Fibroblast of pulmonary artery (primary cell): ENCODE data around the gene ZNF385C.

ENCODE experiments used
- DNase-seq: peaks from one replicate; pipeline ENCODE4 v3.0.0-alpha.2; 2010; ENCODE audit warnings: low read depth
- H3K4me3 ChIP-seq: replicated peaks from 2 replicates; pipeline ENCODE4 v1.5.1; 2011; ENCODE audit warnings: low read depth, mild to moderate bottlenecking, control low read depth, low read length, moderate library complexity
- TF ChIP-seq, protein P1 (sequence below): IDR thresholded peaks from 2 replicates; pipeline ENCODE4 v1.5.1; 2011; ENCODE audit warnings: mild to moderate bottlenecking, control low read depth, low read length, inconsistent platforms; ENCODE audit errors: missing control alignments

ZNF385C gene

DNA sequence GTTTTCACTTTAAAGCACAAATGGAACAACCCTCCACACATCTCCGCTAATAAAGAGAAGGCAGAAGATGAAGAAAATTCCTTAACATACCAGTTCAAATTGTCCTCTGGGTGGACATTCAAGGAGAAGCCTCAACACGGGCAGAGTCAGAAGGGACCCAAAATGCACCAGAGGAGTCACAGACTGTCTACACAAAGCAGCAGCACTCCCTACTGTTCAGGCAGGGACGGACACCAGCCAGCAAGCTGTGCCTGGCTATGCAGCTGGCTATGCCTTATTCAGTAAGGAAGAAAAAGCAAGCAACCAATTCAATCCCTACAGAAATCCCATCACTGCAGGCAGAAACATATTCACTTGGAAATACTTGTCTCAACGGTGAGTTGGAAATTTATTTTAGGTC is 89.1 kb downstream of the ZNF385C start:
- TF ChIP-seq, protein P1, sequence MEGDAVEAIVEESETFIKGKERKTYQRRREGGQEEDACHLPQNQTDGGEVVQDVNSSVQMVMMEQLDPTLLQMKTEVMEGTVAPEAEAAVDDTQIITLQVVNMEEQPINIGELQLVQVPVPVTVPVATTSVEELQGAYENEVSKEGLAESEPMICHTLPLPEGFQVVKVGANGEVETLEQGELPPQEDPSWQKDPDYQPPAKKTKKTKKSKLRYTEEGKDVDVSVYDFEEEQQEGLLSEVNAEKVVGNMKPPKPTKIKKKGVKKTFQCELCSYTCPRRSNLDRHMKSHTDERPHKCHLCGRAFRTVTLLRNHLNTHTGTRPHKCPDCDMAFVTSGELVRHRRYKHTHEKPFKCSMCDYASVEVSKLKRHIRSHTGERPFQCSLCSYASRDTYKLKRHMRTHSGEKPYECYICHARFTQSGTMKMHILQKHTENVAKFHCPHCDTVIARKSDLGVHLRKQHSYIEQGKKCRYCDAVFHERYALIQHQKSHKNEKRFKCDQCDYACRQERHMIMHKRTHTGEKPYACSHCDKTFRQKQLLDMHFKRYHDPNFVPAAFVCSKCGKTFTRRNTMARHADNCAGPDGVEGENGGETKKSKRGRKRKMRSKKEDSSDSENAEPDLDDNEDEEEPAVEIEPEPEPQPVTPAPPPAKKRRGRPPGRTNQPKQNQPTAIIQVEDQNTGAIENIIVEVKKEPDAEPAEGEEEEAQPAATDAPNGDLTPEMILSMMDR: peak; percentile 18
- no peak for DNase-seq
- H3K4me3 ChIP-seq: no peak overlapping the region

DNA sequence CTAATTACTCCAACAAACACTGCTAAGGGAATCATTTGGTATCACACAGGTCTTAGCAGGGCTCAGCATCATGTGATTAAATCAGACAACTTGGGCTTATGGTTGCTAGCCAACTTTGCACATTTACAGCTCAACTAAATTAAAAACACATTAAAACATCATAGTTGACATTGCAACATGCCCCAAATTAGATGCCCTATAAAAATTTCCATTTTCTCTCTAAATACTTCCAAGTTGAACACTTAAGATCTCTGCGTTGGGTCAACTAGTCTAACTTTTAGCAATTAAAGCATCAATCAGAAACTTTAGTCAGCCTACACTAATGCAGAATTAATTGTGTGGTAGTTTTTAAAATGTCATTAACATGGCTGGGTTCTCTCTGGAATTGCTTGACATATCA is 93.1 kb downstream of the ZNF385C start:
- no peak for DNase-seq
- H3K4me3 ChIP-seq: no peak overlapping the region
- TF ChIP-seq, protein P1: no peak

DNA sequence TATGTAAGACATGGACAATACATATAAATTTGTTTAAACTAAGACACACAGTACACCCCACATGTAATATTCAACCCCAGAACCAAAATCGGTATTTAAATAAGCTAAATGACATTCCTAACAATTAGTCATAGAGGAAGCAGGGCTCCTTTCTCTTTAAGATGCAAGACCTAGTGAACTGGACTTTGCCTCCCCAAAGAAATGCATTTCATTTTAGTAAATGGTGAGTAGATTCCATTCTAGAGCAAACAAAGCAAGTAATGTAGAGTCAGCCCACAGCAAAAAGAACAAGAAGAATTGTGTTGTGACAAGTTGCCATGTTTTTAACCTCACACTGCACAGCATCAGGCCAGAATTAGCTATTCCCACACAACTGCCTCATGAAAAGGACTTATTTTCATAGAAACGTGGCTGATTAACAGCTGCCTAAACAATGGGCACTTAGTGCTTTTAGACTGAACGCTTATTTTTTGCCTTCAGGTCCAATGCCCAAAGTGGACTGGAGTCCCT is 95.4 kb downstream of the ZNF385C start:
- H3K4me3 ChIP-seq: no peak overlapping the region
- no peak for DNase-seq
- TF ChIP-seq, protein P1: no peak

DNA sequence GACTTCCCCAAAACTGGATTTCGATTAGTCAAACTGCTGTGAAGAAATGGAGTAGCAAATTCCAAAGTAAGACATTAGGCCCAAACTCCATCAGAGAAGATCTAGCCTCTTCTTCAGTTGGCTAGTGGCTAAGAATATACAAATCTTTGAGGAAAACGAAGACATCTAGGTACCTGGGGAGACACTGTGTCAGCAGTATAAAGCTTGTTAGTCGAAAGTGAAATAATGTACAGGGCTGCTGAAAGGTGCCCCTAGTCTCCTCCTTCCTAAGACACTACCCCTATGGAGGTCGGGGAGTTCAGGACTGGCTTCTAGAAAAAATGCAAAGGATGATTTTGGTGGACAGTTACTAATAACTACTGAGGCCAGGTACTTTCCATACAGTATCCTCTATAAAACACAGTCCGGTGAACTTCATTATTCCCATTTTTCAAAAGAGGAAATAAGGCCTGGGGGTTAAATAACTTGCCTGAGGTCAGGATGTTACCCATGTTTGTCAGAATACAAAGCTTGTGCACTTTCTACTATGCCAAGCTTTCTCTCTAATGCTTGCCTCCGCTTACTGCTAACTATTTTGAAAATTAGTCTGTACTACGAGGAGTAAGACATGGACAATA is 96.0 kb downstream of the ZNF385C start:
- no peak overlapping the region for H3K4me3 ChIP-seq
- DNase-seq: no peak
- TF ChIP-seq, protein P1: no peak

DNA sequence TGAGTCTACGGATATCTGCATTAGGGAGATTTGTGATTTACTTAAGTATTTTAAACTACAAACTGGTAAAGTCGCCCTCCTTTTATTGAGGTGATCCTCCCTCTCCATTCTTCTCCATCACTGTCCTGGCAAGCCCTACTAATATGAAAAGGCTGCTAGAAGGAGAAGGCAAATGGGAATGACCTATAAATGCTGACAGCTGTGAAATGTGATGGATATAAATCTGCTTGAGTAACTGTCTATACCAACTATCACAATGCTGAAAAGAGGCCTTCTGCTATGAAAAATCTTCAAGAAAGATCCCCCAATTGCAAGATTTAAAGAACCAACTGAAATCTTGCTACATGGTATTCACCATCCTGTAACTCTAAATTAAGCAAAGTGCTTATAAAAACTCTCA is 96.5 kb downstream of the ZNF385C start:
- H3K4me3 ChIP-seq: no peak overlapping the region
- TF ChIP-seq, protein P1: no peak
- DNase-seq: no peak

DNA sequence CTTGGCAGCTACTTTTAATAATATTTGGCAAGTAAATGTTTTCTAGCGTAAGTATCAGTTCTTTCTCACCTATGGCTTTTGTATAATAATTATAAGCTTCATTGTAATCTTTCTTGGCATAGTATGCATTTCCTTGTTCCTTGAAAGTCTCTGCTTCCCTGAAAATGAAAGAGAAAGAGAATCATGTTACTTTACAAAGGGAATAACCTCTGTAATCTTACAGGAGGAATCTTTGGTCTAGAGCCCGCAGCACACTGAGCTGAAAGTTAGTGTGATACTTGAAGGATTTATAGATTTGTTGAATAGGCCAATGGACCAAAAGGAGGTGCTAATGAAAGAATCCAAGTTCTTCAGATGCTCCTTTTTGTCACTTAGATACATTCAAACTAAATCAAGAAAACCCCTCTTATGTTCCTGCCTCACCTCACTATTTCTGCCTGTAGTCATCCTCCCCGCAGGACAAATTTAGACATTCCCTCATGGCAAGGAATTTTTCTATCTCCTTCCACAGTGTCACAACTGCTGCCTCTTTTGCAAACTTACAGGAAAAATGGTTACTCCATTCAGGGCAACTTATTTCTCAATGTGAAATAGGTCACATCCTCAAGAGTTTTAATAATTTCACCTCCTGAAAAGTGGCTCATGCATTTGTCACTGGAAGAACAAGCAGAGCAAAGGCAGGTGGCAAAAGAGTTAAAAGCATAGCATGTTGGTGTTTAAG is 97.7 kb downstream of the ZNF385C start:
- H3K4me3 ChIP-seq: no peak overlapping the region
- TF ChIP-seq, protein P1: no peak
- DNase-seq: no peak
